HL-60/S4 treated with retinoic acid at 250 ng/mL for 4 days and 3 days (cell line): Measurements from ENCODE around the gene ZNF319.

Source experiments
- in situ Hi-C: fragments of 300-500 bp; cut with MboI; formaldehyde crosslinking; loops from 2 replicates; pipeline ENCODE4 v1.7.0; 2022; ENCODE audit warnings: low sequenced_read_pairs

The ZNF319 gene

DNA sequence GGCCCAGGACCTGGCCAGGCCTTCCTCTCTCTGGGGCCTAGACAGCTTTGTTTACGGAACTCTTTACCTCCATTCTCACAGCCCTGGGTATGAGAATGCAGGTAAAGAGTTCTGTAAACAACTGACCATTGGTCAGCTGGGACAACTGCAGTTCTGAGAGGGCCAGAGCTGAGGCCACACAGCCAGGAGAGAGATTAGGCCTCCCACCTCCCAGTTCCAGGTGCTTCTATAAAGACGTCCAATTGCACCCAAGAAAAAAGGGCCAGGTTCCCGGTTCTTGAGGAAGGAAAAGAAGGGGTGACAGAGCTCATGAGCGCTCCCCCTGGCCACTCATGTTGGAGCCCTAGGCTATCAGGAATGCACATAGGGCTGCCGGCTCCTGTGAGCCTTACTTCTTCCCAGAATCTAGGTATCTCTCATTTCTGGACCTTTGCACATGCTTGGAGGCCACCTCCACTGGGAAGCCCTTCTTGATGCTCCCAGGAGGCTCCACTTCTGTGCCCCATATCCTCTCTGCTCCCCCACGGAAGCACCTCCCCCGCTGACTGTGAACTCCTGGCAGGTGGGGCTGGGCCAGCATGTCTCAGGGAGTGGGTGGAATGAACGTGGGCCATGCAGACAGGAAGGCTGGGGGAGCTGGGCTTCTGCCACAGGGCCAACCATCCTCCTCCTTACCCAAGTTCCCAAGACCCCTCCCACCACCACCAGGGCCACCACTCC, 42.6 kb downstream of the ZNF319 start:
- in situ Hi-C loops: no loop called here

DNA sequence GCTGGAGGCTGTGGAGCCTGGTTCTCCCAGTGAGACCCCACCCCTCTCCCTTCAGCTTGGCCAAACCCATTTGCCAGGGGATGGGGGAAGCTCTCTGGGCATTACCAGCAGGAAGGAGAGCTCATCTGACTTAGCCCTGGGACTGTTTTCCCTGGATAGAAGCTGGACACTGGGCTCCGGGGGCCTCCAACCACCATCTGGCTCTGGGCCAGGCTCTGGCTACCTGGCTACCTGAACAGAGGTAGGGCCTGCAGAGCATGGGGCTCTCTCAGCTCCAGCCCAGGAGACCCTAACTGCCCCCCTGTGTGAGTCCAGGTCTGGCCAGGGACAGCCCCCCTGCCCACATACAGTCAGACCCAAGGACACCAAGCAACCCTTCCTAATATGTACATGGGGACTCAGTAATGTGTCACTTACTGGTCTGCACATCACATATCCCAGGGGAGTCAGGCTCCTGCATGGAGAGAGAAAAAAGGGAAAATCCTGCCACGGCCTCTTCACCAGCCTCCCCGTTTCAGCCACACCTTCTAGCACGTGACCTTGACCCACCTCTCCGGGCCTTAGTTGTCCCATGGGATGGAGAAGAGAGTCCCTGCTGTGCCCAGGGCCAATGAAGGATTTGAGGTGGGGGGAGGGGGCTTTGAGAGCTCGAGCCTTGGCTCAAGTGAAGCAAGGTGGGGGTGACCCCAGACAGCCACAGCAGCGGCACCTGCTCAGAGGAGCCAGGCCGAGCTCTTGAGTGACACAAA, 43.4 kb downstream of the ZNF319 start:
- in situ Hi-C loops: no loop called here

DNA sequence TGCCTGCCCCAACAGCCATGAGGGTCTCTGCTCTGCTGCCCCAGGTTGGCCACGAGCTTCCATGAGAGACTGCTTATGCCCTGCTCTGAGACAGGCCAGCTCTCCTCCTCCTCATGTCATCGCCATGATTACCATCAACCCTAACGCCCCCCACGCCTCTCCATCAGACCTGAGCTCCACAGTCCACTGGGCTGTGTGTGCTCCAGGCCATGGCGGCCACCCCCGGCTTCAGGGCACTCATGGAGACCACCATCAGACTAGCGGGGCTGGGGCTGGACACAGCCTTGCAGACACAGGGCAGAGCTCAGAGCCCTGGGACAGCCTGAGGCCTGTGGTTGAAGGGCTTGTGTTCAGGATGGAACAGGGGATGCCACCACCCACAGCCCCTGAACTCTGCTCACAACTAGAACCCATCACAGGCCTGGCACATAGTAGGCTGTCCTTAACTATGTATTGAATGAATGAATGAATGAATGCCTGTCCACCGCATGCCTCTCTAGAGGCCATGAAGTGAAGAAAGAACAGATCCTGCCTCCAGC, 44.1 kb downstream of the ZNF319 start:
- in situ Hi-C loops: no loop called here

DNA sequence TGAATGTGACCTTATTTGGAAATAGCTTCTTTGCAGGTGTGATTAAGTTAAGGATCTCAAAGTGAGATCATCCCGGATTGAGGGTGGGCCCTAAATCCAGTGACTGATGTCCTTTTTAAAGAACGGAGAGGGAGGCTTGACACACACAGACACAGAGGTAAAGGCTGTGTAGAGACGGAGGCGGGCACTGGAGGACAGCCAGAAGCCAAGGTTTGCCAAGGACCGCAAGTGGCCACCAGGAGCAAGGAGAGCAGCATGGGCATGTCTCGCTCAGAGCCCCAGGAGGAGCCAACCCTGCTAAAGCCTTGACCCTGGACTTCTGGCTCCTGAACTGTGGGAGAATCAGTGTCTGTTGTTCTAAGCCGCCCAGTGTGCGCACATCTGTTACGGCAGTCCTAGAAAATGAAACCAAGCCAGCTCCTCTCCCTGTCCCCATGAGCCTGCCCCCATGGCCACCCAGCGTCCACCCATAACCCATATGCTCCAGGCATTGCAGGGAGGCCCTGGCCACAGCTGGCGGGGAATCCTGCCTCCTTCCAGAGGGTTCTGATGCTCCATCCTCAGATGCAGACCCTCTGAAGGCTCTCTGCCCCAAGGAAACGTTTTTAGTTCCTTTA, 44.8 kb downstream of the ZNF319 start:
- in situ Hi-C loops: no loop called here

DNA sequence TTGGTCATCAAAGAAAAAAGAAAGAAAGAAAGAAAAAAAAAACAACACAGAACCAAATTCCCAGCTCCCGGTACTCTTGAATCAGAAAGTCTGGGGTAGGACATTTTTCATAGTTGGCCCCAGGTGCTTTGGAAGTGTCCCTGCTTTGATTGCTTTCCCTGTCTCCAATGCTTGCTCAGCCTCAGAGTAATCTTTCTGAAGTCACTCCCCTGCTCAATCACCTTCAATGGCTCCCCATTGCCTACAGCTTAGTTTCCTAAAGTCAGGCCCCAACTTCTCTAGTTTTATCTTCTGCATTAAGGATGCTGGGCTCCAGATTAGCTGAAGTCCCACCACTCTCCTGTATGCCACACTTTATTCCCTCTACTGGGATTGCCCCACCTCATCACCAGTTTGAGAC, 46.6 kb downstream of the ZNF319 start:
- in situ Hi-C loops: no loop called here

DNA sequence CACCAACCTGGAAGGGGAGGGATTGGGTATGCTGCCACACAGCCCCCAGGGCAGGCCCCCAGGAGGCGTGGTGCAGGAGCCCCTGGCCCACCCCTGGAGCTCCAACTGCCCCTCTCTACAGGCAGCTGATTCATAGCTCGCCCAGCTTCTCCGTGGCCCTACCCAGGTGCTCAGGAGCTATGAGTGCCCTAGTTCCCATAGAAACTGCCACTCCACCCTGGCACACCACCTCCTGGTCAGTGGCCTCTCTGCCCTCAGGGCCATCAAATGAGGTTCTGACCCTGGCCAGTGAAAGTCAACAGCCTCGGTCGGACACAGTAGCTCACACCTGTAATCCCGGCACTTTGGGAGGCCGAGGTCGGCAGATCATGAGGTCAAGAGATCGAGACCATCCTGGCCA, 47.6 kb downstream of the ZNF319 start:
- in situ Hi-C loops: no loop called here

DNA sequence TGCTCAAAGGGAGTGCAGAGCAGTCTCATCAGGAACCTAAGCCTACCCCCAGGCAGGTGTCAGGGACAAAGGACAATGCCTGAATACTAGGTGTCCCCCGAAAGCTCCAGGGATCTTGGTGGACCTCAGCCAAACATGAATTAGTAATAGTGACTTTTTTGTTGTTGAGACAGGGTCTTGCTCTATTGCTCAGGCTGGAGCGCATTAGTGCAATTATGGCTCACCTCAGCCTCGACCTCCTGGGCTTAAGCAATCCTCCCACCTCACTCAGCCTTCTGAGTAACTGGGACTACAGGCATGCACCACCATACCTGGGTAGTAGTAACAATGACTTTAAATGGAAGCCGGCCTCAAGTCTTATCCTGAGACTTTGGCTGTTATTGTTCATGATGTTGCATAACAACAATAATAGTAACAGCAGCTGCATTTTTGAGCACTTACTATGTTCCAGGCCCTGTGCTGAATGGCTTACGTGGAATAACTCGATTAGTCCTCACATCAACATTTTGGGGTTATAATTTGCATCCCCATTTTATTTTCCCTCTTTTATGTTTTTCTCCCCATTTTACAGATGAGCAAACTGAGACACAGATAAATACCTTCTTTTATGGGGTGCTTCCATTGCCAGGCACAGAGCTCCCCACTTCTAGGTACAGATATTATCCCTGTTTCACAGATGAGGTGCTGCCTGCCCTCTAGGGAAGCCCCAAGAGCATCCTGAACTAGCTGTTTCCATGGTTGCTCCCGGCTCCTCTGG, 49.1 kb downstream of the ZNF319 start:
- in situ Hi-C loops: no loop called here

DNA sequence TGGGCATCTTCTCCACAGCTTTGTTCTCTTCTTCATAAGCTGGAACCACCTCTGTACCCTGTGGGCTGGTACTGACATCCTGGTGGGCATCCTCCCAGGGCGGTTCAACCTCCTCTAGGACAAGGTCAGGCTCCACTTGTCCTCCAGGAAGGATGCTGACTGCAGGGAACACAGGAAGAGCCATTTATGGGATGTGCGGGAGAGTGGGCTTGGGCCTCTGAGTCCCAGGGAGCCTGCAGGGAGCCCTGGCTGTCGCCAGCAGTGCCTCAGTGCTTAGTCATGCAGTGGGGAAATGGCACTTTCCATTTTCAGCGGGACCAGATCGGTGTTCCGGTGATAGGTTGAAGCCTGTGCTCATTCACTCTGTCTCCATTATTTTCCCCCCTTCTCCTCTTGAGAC, 50.1 kb downstream of the ZNF319 start:
- in situ Hi-C loops: no loop called here

DNA sequence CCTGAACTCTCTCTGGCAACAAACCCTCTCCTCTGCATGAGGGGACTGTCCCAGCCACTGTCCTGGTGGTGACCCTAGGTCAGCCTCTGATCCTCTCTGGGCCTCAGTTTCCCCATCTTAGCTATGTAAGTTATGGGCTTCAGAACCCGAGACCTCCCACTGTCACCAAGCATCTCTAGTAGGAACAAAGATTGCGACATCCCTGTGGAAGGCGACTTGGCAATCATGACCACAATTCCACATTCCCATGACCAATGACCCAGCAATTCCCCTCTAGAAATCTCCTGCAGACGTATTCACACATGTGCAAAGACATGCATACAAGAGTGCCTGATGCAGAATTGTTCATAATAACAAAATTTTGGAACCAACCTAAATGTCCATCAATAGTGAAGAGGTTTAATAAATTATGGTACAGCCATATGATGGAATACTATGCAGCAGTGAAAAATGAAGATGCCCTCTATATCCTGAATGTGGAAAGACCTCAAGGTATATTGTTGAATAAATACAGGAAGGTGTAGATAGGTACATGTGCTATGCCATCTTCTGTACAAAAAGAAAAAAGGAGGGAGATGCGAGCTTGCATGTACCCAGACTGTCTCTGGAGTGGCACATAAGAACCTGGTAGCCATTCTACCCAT, 50.8 kb downstream of the ZNF319 start:
- in situ Hi-C loops: no loop called here

DNA sequence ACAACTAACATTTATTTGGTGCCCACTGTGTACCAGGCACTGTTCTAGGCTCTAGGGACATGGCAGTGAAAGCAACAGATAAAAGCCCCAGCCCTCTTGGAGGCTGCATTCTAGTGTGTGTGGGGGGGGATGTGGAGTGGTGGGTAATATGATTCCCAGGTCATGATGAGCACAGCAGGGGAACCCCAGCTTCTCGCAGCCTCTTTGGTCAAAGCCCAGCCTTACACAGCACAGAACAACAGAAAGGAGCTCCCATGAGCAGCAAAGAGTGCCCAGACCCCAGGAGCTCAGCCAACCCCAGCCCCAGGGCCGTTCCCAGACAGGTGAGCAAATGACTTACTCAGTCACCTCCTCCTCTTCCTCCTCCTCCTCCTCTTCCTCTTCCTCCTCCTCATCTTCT, 51.5 kb downstream of the ZNF319 start:
- in situ Hi-C loops: no loop called here

DNA sequence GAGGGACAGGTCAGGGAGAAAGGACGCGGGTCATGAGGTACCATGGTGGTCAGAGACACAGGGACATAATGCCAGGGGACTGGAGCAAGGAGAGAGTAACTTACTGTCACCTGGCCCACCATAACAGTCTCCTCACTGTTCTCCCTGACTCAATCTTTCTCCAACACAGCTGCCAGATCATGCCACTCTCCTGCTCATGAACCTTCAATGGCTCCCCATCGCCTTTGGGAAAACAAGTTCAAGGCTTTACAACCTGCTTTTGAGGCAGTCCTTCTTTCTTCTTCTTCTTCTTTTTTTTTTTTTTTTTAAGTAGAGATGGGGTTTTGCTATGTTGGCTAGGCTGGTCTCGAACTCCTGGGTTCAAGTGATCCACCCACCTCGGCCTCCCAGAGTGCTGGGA, 52.4 kb downstream of the ZNF319 start:
- in situ Hi-C loops: no loop called here

DNA sequence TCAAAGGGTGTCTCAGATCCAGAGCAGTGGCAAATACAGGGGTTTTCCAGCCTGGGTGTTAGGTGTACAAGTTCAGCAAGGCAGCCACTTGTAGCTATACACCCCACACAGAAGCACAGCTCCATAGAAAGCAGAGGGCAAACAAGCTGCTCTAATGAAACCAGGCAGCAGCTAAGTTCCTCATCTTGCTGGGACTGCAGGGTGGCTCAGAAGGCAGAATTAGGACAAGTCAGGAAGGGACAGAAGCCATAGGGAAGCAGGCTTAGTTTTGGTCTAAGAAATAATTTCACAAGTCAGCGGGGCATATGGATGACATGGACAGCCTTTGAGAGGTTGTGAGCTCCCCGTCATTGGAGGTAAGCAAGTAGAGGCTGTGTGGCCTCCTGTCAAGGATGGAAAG, 53.2 kb downstream of the ZNF319 start:
- in situ Hi-C loops: no loop called here

DNA sequence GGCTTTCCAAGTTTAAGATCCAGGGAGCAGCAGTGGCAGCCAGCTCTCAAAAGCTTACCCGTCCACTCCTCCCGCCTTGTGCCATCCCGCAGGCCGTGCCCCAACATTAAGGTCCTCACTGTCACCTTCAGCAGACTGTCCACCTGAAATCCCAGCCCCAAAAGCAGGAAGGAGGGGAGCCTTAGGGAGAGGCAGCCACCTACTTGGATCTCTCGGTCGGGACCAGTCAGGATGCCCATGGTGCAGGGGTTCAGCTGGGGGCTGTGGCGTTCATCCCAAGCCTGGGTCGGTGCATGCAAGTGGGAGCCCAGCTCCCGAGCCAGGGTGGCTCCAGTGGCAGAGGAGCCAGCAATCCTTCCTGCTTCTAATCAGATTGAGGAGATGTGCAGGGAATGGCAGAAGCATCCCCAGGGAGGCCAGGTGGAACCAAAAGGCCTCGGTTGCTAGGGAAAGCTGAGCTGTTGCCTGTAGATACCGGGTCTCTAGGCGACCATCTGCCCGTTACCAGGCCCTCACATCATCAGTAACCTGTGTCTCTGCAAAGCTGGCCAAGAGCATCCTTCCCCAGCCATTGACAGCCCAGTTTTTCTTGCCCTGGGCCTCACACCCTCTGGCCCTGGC, 54.2 kb downstream of the ZNF319 start:
- in situ Hi-C loops: no loop called here

DNA sequence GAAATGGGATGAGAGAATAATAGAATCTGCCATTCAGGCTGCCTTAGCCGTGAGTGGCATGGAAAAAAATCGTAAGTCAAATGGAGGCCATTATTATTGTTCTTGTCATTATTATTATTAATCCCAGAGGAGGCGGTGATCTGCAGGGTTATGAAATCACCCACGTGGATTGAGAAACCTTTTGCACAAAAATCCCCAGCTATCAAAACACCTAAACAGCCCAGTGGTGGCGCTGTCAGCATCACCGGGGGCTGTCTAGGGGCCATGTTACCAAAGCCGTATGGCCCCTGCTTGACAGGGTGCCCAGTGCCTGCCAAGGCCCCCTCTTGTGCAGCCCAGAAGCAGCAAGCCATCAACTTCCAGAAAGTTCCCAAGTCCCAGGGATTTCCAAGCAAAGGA, 54.7 kb downstream of the ZNF319 start:
- in situ Hi-C loops: no loop called here

DNA sequence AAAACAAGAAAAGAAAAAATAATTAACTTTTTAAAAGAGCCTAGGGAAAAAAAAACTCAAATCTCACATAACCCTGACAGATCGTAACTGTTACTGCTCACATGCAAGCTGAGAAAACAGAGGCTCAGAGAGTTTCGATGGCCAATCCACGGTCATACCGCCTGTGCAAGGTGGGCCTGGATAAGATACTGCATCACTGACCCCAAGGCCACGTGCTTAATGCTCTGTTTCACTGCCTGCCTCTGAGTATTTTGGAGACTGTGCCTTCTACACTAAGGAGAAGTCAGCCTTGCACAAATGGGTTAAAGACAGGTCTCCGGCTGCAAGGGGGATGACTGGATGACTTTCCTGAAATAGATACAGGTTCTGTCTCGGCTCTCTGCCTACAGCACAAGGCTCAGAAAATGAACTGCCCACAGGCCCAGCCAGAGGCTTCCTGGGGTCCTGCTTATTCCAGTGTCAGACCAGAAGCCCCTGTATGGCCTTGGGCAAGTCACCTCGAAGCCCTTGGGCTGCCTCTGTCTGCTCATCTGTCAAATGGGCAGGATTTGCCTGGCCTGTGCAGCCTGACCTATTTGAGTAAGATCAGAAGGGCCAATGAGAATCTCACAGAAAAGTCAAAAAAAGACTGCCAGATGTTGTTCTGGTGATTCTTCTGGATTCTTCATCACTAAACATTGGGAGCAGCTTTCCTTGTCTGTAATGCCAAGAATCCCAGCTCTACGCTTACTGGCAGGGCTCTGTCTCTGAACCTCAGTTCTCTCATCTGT, 55.3 kb downstream of the ZNF319 start:
- in situ Hi-C loops: no loop called here
